ENCODE results near the gene DLEC1. TPM values are rescaled to one million over a fixed set of nuclear protein-coding genes. Genes with fewer than 3 reads are reported as not detected.

The DLEC1 gene
- total and polyA plus RNA-seq, 2 donors (not counting 1 experiment from before 2014, with no cell fraction given), result 0.52 to 2.1 TPM

GRCh38 chr3:38090453-38090852 lies 51.4 kb downstream of the DLEC1 start:
- DNase-seq, result no peak
- Histone ChIP-seq H3K27ac (ENCODE audit: low read length in 2 of 2) (no peak overlapping the region), H2AFZ (ENCODE audit: insufficient read depth, low read depth, low read length, poor library complexity, severe bottlenecking) (no peak overlapping the region), H3K4me3 (ENCODE audit: control extremely low read depth in 1 of 5, extremely low read depth in 1 of 5, insufficient read depth in 1 of 5, low read depth in 2 of 5, low read length in 4 of 5) (no peak overlapping the region), H3K9ac (ENCODE audit: low read length) (no peak overlapping the region), H3K36me3 (replicated peaks in 1 of 2; ENCODE audit: control extremely low read depth in 1 of 2, control insufficient read depth in 1 of 2, extremely low read depth in 1 of 2, insufficient read depth in 2 of 2, low read length in 1 of 2) (no peaks in the 10 kb centered on the region), H3K79me2 (ENCODE audit: control insufficient read depth, insufficient read depth, low read length) (no peaks in the 10 kb centered on the region), H3K4me2 (replicated peaks; ENCODE audit: low read depth, low read length, poor library complexity, severe bottlenecking) (no peak overlapping the region), H3K9me3 (ENCODE audit: control extremely low read depth in 1 of 3, control insufficient read depth in 2 of 3, insufficient read depth in 1 of 3, low read length in 2 of 3) (peaks cover 0 to under 1% (median 0%) of the 10 kb centered on the region in 3 donors), H4K20me1 (ENCODE audit: control insufficient read depth, insufficient read depth, low read length, poor library complexity, severe bottlenecking) (no peaks in the 10 kb centered on the region), H3K27me3 (replicated peaks in 1 of 4; ENCODE audit: control extremely low read depth in 1 of 4, control insufficient read depth in 3 of 4, insufficient read depth in 4 of 4, low read length in 3 of 4) (no peaks in the 10 kb centered on the region), H3K4me1 (ENCODE audit: control insufficient read depth in 2 of 2, insufficient read depth in 2 of 2, low read length in 2 of 2) (no peaks in the 10 kb centered on the region)
- TF ChIP-seq EZH2 (IDR thresholded peaks at IDR 0.05; ENCODE audit: borderline replicate concordance, insufficient read depth, low read depth, low read length, poor library complexity, severe bottlenecking), result no peak
- TF ChIP-seq CTCF (IDR thresholded peaks at IDR 0.05), result no peak
- no CpG with 5 or more reads among the region's 3 CpGs for WGBS (ENCODE audit: insufficient coverage)
- Mint-ChIP-seq H3K27me3 (peaks cover 10% of the 10 kb centered on the region), H3K9me3 (ENCODE audit: insufficient read depth) (no peaks in the 10 kb centered on the region), H3K4me3 (no peak overlapping the region), H3K27ac (no peak overlapping the region), H3K4me1 (no peaks in the 10 kb centered on the region)
- intact Hi-C loops (cut with micrococcal nuclease), result no loop called here
- ATAC-seq (ENCODE audit: low read depth), result no peak
- POLR2A ChIA-PET, result no interaction called here
- CTCF ChIA-PET, result no interaction called here

- H3K4me1 Mint-ChIP-seq, result no peaks in the 10 kb centered on the region
- no peaks in the 10 kb centered on the region for H3K4me1 ChIP-seq (ENCODE audit: control insufficient read depth in 2 of 2, insufficient read depth in 2 of 2, low read length in 2 of 2)
- 92% methylated on average over 2 of the region's 3 CpGs for WGBS (ENCODE audit: insufficient coverage)
Observed at GRCh38 chr3:38094999-38095398, 56.0 kb downstream of the DLEC1 start.

More at GRCh38 chr3:38094999-38095398, 56.0 kb downstream of the DLEC1 start:
- Histone ChIP-seq H2AFZ (ENCODE audit: insufficient read depth, low read depth, low read length, poor library complexity, severe bottlenecking) (no peak overlapping the region), H3K4me3 (ENCODE audit: control extremely low read depth in 1 of 5, extremely low read depth in 1 of 5, insufficient read depth in 1 of 5, low read depth in 2 of 5, low read length in 4 of 5) (no peak overlapping the region), H3K4me2 (replicated peaks; ENCODE audit: low read depth, low read length, poor library complexity, severe bottlenecking) (no peak overlapping the region), H3K79me2 (ENCODE audit: control insufficient read depth, insufficient read depth, low read length) (no peaks in the 10 kb centered on the region), H3K36me3 (replicated peaks in 1 of 2; ENCODE audit: control extremely low read depth in 1 of 2, control insufficient read depth in 1 of 2, extremely low read depth in 1 of 2, insufficient read depth in 2 of 2, low read length in 1 of 2) (no peaks in the 10 kb centered on the region), H3K27me3 (replicated peaks in 1 of 4; ENCODE audit: control extremely low read depth in 1 of 4, control insufficient read depth in 3 of 4, insufficient read depth in 4 of 4, low read length in 3 of 4) (peaks cover 0 to 6% (median 0%) of the 10 kb centered on the region in 4 experiments), H3K9ac (ENCODE audit: low read length) (no peak overlapping the region), H4K20me1 (ENCODE audit: control insufficient read depth, insufficient read depth, low read length, poor library complexity, severe bottlenecking) (no peaks in the 10 kb centered on the region), H3K27ac (ENCODE audit: low read length in 2 of 2) (no peak overlapping the region), H3K9me3 (ENCODE audit: control extremely low read depth in 1 of 3, control insufficient read depth in 2 of 3, insufficient read depth in 1 of 3, low read length in 2 of 3) (no peaks in the 10 kb centered on the region)
- H3K4me3 Mint-ChIP-seq, result no peak overlapping the region
- intact Hi-C loops (cut with micrococcal nuclease), result no loop called here
- H3K9me3 Mint-ChIP-seq (ENCODE audit: insufficient read depth), result no peaks in the 10 kb centered on the region
- TF ChIP-seq EZH2 (IDR thresholded peaks at IDR 0.05; ENCODE audit: borderline replicate concordance, insufficient read depth, low read depth, low read length, poor library complexity, severe bottlenecking) (no peak), CTCF (IDR thresholded peaks at IDR 0.05) (no peak)
- POLR2A ChIA-PET, result no interaction called here
- DNase-seq (no peak), ATAC-seq (ENCODE audit: low read depth) (no peak)
- no peak overlapping the region for H3K27ac Mint-ChIP-seq
- H3K27me3 Mint-ChIP-seq, result peaks cover 22% of the 10 kb centered on the region
- CTCF ChIA-PET, result no interaction called here

Data from B cell (primary cell).